Choroid plexus epithelial cell (primary cell): ENCODE measurements around the gene ARGLU1.

Experiments used
- DNase-seq: peaks from one replicate; pipeline ENCODE4 v3.0.0-alpha.2; 2010; ENCODE audit warnings: low read depth
- H3K4me3 ChIP-seq: 2 replicates; pipeline ENCODE4 v1.5.1; 2011; ENCODE audit warnings: low read depth, mild to moderate bottlenecking, control low read depth, low read length, moderate library complexity
- CTCF ChIP-seq: conservative IDR thresholded peaks from 2 replicates; pipeline ENCODE4 v1.5.1; 2011; ENCODE audit warnings: low read depth, mild to moderate bottlenecking, control low read depth, inconsistent platforms, low read length, moderate library complexity

Gene ARGLU1

GRCh38 chr13:106513025-106513983 lies 54.6 kb downstream of the ARGLU1 start:
- H3K4me3 ChIP-seq = no peak overlapping the region
- DNase-seq = peak; percentile 72
- TF ChIP-seq CTCF = no peak

DNA sequence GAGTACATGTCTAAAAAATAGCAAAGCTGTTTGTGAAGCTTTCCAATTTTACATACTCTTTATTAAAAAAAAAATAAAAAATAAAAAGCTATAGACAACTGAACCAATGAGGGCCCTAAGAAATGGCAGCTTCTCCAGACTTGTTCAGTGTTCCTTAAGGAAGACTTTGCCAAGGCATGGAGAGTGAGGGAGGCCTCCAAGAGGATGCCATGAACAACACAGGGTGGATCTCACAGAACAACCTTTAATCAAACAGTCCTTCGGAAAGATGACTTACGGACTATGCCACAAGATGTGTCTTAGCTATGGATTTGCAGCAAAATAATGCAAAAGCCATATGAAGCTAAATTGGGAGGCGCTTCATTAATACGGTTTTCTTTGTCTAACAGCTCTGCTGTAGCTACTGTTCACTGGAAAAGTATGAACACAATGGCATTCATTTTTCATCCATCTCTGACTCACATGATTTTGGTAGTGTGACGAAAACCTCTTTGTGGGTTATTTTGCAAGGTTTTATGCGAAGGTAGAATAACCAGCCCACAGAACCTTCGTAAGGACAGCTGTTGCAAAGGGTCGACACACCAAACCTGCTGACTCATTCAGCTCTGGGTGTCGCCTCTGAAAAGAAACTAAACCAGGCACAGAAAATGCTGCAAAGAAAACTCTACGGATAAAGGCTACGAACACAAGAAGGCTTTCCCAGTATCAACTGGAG lies 60.2 kb downstream of the ARGLU1 start:
- H3K4me3 ChIP-seq = peak overlapping the region; percentile 20
- peak; percentile 99 for DNase-seq
- no peak for TF ChIP-seq CTCF

- TF ChIP-seq CTCF = no peak
- DNase-seq = no peak
- H3K4me3 ChIP-seq = no peak overlapping the region
These were observed 61.7 kb downstream of the ARGLU1 start for GRCh38 chr13:106506286-106506685.

DNA sequence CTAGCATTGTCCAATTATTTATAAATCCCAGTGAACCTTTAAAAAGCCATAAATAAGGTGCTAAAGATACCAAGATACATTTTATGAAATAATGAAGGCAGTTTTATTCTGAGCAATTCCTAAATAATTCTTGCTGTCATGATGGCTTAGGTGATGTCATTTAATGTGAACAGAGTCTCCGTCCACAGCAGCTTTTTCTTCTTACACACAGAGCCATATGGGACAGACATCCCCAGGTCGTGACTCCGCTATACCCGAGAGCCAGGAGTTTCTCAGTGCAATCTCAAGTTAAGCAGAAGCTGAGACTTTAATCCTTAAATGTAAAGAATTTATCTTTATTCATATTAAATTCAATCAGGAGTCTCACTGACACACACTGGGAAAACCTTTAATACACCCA lies 62.2 kb downstream of the ARGLU1 start:
- DNase-seq = no peak
- no peak overlapping the region for H3K4me3 ChIP-seq
- TF ChIP-seq CTCF = no peak

DNA sequence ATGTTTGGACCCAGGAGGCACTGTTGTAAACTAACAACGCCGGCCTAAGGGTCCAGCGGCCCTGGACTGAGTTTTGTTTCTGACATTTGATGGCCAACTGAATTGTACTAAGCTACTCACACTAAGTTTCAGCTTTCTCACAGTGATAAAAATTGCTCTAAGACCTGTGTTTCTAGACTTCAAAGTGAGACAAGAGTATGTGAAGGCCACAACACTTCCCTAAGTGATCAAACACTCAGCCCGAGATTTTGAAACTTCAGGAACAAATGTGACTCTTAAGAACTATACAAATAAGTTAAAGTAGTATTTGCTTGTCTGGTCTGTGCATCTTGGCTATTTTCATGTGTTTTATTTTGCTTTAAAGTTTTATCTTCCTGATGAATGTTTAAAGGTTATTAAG lies 62.6 kb downstream of the ARGLU1 start:
- no peak for DNase-seq
- TF ChIP-seq CTCF = no peak
- no peak overlapping the region for H3K4me3 ChIP-seq

DNA sequence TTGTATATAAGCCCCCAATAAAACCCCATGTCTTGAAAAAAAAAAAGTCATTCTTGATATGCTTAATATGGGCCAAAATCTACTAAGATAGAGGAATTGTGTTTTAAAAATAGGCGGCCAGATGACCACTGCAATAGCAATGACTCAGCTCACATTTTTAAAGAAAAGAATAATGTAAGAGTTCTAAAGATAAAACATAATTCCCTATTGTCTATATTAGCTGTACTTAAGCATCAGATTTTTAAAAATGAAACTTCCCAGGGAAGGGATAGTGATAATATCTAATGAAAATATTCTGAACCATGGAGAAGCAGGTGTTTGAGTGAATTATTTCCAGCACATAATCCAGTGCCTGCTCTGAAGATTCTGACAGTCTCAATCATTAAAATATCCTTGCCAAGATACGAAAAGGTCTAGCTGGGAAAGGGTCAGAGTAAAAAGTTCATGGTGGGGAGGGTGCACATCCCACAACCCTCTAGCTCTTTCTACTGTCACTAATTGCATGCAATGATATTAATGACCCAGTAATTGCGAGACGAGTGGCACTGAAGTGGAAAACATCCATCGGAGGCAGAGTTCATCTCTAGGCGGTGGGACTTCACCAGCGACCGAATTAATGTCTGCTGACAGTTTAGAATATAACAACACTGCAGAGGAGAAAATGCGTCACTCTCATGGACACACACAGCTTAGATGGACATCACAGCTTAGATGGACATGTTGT lies 64.0 kb downstream of the ARGLU1 start:
- no peak overlapping the region for H3K4me3 ChIP-seq
- DNase-seq = no peak
- TF ChIP-seq CTCF = no peak
